H9 (cell line): Measurements from ENCODE around the gene ACTL9. TPM values are rescaled to one million over a fixed set of nuclear protein-coding genes. Genes with fewer than 3 reads are reported as not detected.

Experiments used
- DNase-seq: peaks from one replicate; pipeline ENCODE4 v3.0.0-alpha.2; 2017
- H2AFZ ChIP-seq: one replicate; pipeline ENCODE4 v1.6.1; 2013; ENCODE audit warnings: mild to moderate bottlenecking, low read length, control low read depth, moderate library complexity
- H2AK5ac ChIP-seq: 2 replicates; pipeline ENCODE4 v1.6.1; 2013; ENCODE audit warnings: low read length, control low read depth, mixed read lengths; ENCODE audit not compliant: insufficient read length
- H2BK120ac ChIP-seq: one replicate; pipeline ENCODE4 v1.6.1; 2013; ENCODE audit warnings: low read depth, mild to moderate bottlenecking, low read length, control low read depth, inconsistent platforms; ENCODE audit not compliant: poor library complexity, severe bottlenecking
- H2BK12ac ChIP-seq: 2 replicates; pipeline ENCODE4 v1.6.1; 2013; ENCODE audit warnings: low read length, control low read depth, mixed read lengths, low read depth; ENCODE audit not compliant: insufficient read length
- H2BK15ac ChIP-seq: 2 replicates; pipeline ENCODE4 v1.6.1; 2013; ENCODE audit warnings: low read depth, low read length, control low read depth
- H2BK20ac ChIP-seq: one replicate; pipeline ENCODE4 v1.6.1; 2013; ENCODE audit warnings: low read depth, mild to moderate bottlenecking, low read length, control low read depth, inconsistent platforms; ENCODE audit not compliant: poor library complexity, severe bottlenecking
- H2BK5ac ChIP-seq: 2 replicates; pipeline ENCODE4 v1.6.1; 2013; ENCODE audit warnings: low read length, control low read depth, mixed read lengths; ENCODE audit not compliant: insufficient read length
- H3K14ac ChIP-seq: 2 replicates; pipeline ENCODE4 v1.6.1; 2013; ENCODE audit warnings: low read length, control low read depth; ENCODE audit not compliant: insufficient read depth
- H3K18ac ChIP-seq: 2 replicates; pipeline ENCODE4 v1.6.1; 2013; ENCODE audit warnings: low read depth, mild to moderate bottlenecking, mixed read lengths, low read length, control low read depth; ENCODE audit not compliant: insufficient read length
- H3K23ac ChIP-seq: 2 replicates; pipeline ENCODE4 v1.6.1; 2013; ENCODE audit warnings: low read length, control low read depth, mixed read lengths, low read depth; ENCODE audit not compliant: insufficient read length
- H3K23me2 ChIP-seq: 2 replicates; pipeline ENCODE4 v1.6.1; 2013; ENCODE audit warnings: low read depth, mild to moderate bottlenecking, mixed read lengths, low read length, control low read depth; ENCODE audit not compliant: insufficient read length, poor library complexity, severe bottlenecking
- H3K27ac ChIP-seq: 2 replicates; pipeline ENCODE4 v1.5.1; 2013; ENCODE audit warnings: low read length, control low read depth, mixed read lengths, low read depth; ENCODE audit not compliant: insufficient read length
- H3K27me3 ChIP-seq: 2 replicates; pipeline ENCODE4 v1.6.1; 2013; ENCODE audit warnings: low read length, control low read depth, inconsistent platforms; ENCODE audit not compliant: insufficient read depth
- H3K4ac ChIP-seq: 2 replicates; pipeline ENCODE4 v1.6.1; 2013; ENCODE audit warnings: low read depth, mild to moderate bottlenecking, control low read depth, inconsistent platforms, low read length, moderate library complexity
- H3K4me1 ChIP-seq: 2 replicates; pipeline ENCODE4 v1.6.1; 2013; ENCODE audit warnings: low read length, control low read depth, inconsistent platforms; ENCODE audit not compliant: insufficient read depth
- H3K4me2 ChIP-seq: 2 replicates; pipeline ENCODE4 v1.6.1; 2013; ENCODE audit warnings: low read length, control low read depth, mixed read lengths; ENCODE audit not compliant: insufficient read length, insufficient read depth
- H3K56ac ChIP-seq: 2 replicates; pipeline ENCODE4 v1.6.1; 2013; ENCODE audit warnings: low read depth, mild to moderate bottlenecking, mixed read lengths, low read length, control low read depth; ENCODE audit not compliant: insufficient read length
- H3K79me1 ChIP-seq: 2 replicates; pipeline ENCODE4 v1.6.1; 2013; ENCODE audit warnings: low read depth, mild to moderate bottlenecking, moderate library complexity, low read length, control low read depth, inconsistent platforms; ENCODE audit not compliant: insufficient read depth, poor library complexity, severe bottlenecking
- H3K79me2 ChIP-seq: 2 replicates; pipeline ENCODE4 v1.6.1; 2013; ENCODE audit warnings: low read length, control low read depth, inconsistent platforms; ENCODE audit not compliant: insufficient read depth
- H3K9ac ChIP-seq: 2 replicates; pipeline ENCODE4 v1.6.1; 2013; ENCODE audit warnings: low read length, control low read depth, mixed read lengths; ENCODE audit not compliant: insufficient read length; ENCODE audit errors: extremely low read depth
- H3K9me3 ChIP-seq: one replicate; pipeline ENCODE4 v1.6.1; 2013; ENCODE audit warnings: low read depth, low read length, inconsistent platforms; ENCODE audit not compliant: control insufficient read depth
- H3T11ph ChIP-seq: one replicate; pipeline ENCODE4 v1.6.1; 2013; ENCODE audit warnings: mild to moderate bottlenecking, low read length, control low read depth, inconsistent platforms
- H4K20me1 ChIP-seq: one replicate; pipeline ENCODE4 v1.6.1; 2013; ENCODE audit not compliant: control insufficient read depth, insufficient read length, insufficient read depth
- H4K5ac ChIP-seq: 2 replicates; pipeline ENCODE4 v1.6.1; 2013; ENCODE audit warnings: low read depth, mild to moderate bottlenecking, mixed read lengths, low read length, control low read depth; ENCODE audit not compliant: insufficient read length
- H4K8ac ChIP-seq: replicated peaks from 2 replicates; pipeline ENCODE4 v1.6.1; 2013; ENCODE audit warnings: low read length, control low read depth, mixed read lengths, low read depth; ENCODE audit not compliant: insufficient read length
- H4K91ac ChIP-seq: 2 replicates; pipeline ENCODE4 v1.6.1; 2013; ENCODE audit warnings: low read depth, mild to moderate bottlenecking, moderate library complexity, mixed read lengths, low read length, control low read depth; ENCODE audit not compliant: insufficient read length
- H3K27ac Mint-ChIP-seq, 3 experiments: 2 replicates in 2 of 3; 3 replicates in 1 of 3; pipeline ENCODE4 v1.8.0; 2020 to 2021; ENCODE audit warnings: mixed read lengths in 3 of 3, mild to moderate bottlenecking in 1 of 3, moderate library complexity in 1 of 3
- H3K27me3 Mint-ChIP-seq: 2 replicates; pipeline ENCODE4 v1.8.0; 2021; ENCODE audit warnings: low read depth, mild to moderate bottlenecking, moderate library complexity, mixed read lengths
- H3K36me3 Mint-ChIP-seq, 3 experiments: 2 replicates in 2 of 3; 3 replicates in 1 of 3; pipeline ENCODE4 v1.8.0; 2020 to 2021; ENCODE audit warnings: low read depth in 3 of 3, mixed read lengths in 3 of 3; ENCODE audit not compliant: insufficient read depth in 1 of 3
- H3K4me1 Mint-ChIP-seq, 2 experiments: 2 replicates each; pipeline ENCODE4 v1.8.0; 2020; ENCODE audit warnings: mixed read lengths in 2 of 2
- H3K4me3 Mint-ChIP-seq, 2 experiments: 2 replicates in 1 of 2; 3 replicates in 1 of 2; pipeline ENCODE4 v1.8.0; 2020 to 2021; ENCODE audit warnings: mild to moderate bottlenecking in 2 of 2, mixed read lengths in 2 of 2, moderate library complexity in 1 of 2
- H3K9me3 Mint-ChIP-seq, 2 experiments: 2 replicates in 1 of 2; 3 replicates in 1 of 2; pipeline ENCODE4 v1.8.0; 2020; ENCODE audit warnings: mild to moderate bottlenecking in 2 of 2, mixed read lengths in 2 of 2, moderate library complexity in 1 of 2
- CTCF ChIP-seq: fragments of 200-600 bp; sonication (generic); conservative IDR thresholded peaks from 3 replicates; pipeline ENCODE4 v1.8.0; 2021; ENCODE audit warnings: antibody characterized with exemption, mild to moderate bottlenecking
- WGBS: extraction: QIAGEN DNeasy Blood & Tissue Kit; methylation state at CpG from one replicate; pipeline ENCODE4 v1.1.7; 2013; ENCODE audit warnings: missing lambda C conversion rate, low lambda C conversion rate, mixed read lengths; ENCODE audit not compliant: insufficient read length; ENCODE audit errors: extremely low coverage; 5-methylcytosine and 5-hydroxymethylcytosine counted together
- total RNA-seq: library from RNA; stranded (reverse); gene quantifications from 2 replicates; pipeline ENCODE4 v1.2.1, GENCODE V29; 2021

The ACTL9 gene
- total RNA-seq, 1 experiment from 2014 or later, result not detected

DNA sequence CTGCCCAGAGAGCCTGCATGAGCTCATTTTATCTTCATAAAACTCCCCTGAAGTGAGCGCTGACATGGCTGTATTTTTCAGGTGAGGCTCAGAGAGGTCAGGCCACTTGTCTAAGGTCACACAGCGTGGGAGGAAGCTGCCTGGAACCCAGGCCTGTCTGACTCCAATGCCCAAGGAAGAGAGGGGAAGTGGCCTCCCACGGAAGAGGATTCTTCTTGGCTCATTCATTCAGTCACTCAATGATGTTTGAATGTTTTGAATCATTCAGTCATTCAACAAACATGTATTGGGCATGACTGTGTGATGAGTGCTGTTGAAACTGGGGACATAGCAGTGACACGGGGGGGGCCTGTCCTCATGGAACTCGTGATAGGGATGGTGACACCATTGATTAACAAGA is 12.0 kb downstream of the ACTL9 start:
- Histone ChIP-seq H3K79me1 (no peaks in the 10 kb centered on the region), H4K91ac (no peak overlapping the region), H3K27ac (no peak overlapping the region), H2BK15ac (no peak overlapping the region), H2AK5ac (no peak overlapping the region), H3K9me3 (no peaks in the 10 kb centered on the region), H3K23ac (no peak overlapping the region), H4K5ac (no peak overlapping the region), H3K9ac (no peak overlapping the region), H2AFZ (no peak overlapping the region), H3K4me2 (no peak overlapping the region), H3K79me2 (no peaks in the 10 kb centered on the region), H3K56ac (no peak overlapping the region), H3T11ph (no peak overlapping the region), H2BK20ac (no peak overlapping the region), H3K14ac (no peak overlapping the region), H3K4me1 (no peaks in the 10 kb centered on the region), H4K20me1 (no peaks in the 10 kb centered on the region), H2BK5ac (no peak overlapping the region), H2BK12ac (no peak overlapping the region), H3K4ac (no peak overlapping the region), H4K8ac (no peak overlapping the region), H2BK120ac (no peak overlapping the region), H3K23me2 (no peaks in the 10 kb centered on the region), H3K27me3 (no peaks in the 10 kb centered on the region), H3K18ac (no peak overlapping the region)
- no peak for TF ChIP-seq CTCF
- WGBS, result no CpG with 5 or more reads among the region's 5 CpGs
- H3K36me3 Mint-ChIP-seq, result no peaks in the 10 kb centered on the region
- peaks cover 16% of the 10 kb centered on the region for H3K27me3 Mint-ChIP-seq
- H3K4me3 Mint-ChIP-seq, result no peak overlapping the region
- no peak for DNase-seq
- H3K27ac Mint-ChIP-seq, result no peak overlapping the region
- H3K9me3 Mint-ChIP-seq, result peaks cover 0 to 59% of the 10 kb centered on the region in 2 experiments; a peak in 2 of 5 replicates
- H3K4me1 Mint-ChIP-seq, result no peaks in the 10 kb centered on the region
